Gastrocnemius medialis (tissue), 4 donors: Measurements from ENCODE around the gene ATP5F1A.

ENCODE experiments used
- POLR2A ChIP-seq, 2 donors: fragments of 450-650 bp; IDR thresholded peaks; one replicate each; pipeline ENCODE4 v1.6.1; 2017; ENCODE audit warnings: antibody characterized with exemption in 2 of 2, mild to moderate bottlenecking in 2 of 2, moderate library complexity in 2 of 2
- TF ChIP-seq, protein P1 (sequence below), 5 experiments: fragments of 450-650 bp in 3 of 5; fragments of 200-600 bp in 2 of 5; sonication (generic) in 2 of 5; IDR thresholded peaks in 4 of 5; conservative IDR thresholded peaks in 1 of 5; 1 replicate in 4 of 5; 2 replicates in 1 of 5; pipeline ENCODE4 v1.5.1; 2016 to 2019; ENCODE audit warnings: antibody characterized with exemption in 5 of 5, mild to moderate bottlenecking in 3 of 5, moderate library complexity in 3 of 5

DNA sequence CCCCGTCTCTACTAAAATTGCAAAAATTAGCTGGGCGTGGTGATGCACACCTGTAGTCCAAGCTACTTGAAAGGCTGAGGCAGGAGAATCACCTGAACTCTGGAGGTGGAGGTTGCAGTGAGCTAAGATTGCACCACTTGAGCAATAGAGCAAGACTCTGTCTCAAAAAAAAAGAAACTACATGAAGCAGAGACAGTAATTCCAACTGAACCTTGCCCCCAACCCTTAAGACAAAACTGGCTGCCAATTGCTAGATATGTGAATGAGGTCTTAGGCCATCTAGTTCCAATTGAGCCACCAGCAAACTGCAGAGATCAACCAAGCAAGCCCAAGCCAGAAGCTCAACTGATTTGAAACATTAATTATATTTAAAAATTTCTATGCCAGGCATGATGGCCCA is 32.0 kb upstream of the ATP5F1A start:
- TF ChIP-seq, protein P1, sequence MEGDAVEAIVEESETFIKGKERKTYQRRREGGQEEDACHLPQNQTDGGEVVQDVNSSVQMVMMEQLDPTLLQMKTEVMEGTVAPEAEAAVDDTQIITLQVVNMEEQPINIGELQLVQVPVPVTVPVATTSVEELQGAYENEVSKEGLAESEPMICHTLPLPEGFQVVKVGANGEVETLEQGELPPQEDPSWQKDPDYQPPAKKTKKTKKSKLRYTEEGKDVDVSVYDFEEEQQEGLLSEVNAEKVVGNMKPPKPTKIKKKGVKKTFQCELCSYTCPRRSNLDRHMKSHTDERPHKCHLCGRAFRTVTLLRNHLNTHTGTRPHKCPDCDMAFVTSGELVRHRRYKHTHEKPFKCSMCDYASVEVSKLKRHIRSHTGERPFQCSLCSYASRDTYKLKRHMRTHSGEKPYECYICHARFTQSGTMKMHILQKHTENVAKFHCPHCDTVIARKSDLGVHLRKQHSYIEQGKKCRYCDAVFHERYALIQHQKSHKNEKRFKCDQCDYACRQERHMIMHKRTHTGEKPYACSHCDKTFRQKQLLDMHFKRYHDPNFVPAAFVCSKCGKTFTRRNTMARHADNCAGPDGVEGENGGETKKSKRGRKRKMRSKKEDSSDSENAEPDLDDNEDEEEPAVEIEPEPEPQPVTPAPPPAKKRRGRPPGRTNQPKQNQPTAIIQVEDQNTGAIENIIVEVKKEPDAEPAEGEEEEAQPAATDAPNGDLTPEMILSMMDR (IDR thresholded peaks at IDR 0.05 in 4 of 5, conservative IDR thresholded peaks at IDR 0.05 in 1 of 5) = no peak
- TF ChIP-seq POLR2A (IDR thresholded peaks at IDR 0.05) = no peak
